ENCODE data around the gene ADGRF1. TPM values are rescaled to one million over a fixed set of nuclear protein-coding genes. Genes with fewer than 3 reads are reported as not detected.
A peak's percentile ranks its signal among the peaks of the same experiment; 100 is the strongest.

The ADGRF1 gene
- total and polyA plus RNA-seq, 2 donors (not counting 1 experiment from before 2014, with no cell fraction given): not detected

GRCh38 chr6:46990031-46990644 is 52.0 kb downstream of the ADGRF1 start:
- no peak overlapping the region for H3K9ac ChIP-seq (ENCODE audit: insufficient read depth, low read length)
- no peaks in the 10 kb centered on the region for H3K79me2 ChIP-seq (ENCODE audit: control insufficient read depth, insufficient read depth, low read length)

GRCh38 chr6:46989398-46989797 is 52.7 kb downstream of the ADGRF1 start:
- H2AFZ ChIP-seq (ENCODE audit: low read length): no peak overlapping the region
- no peak overlapping the region for H3K4me3 ChIP-seq (replicated peaks in 1 of 4; ENCODE audit: control extremely low read depth in 1 of 4, insufficient read depth in 1 of 4, low read depth in 3 of 4, low read length in 4 of 4)
- no peaks in the 10 kb centered on the region for H3K9me3 ChIP-seq (ENCODE audit: control insufficient read depth, insufficient read depth, low read depth, low read length)
- no peaks in the 10 kb centered on the region for H3K36me3 ChIP-seq (ENCODE audit: control insufficient read depth, insufficient read depth, low read length)
- H3K4me2 ChIP-seq (ENCODE audit: extremely low read depth, insufficient read depth, low read length): no peak overlapping the region
- H3K9ac ChIP-seq (ENCODE audit: insufficient read depth, low read length): no peak overlapping the region
- no peak for DNase-seq (ENCODE audit: low read depth in 2 of 2)
- no peak overlapping the region for H3K27ac ChIP-seq (ENCODE audit: insufficient read depth, low read length)
- H4K20me1 ChIP-seq (ENCODE audit: control insufficient read depth, extremely low read depth, insufficient read depth, low read length): no peaks in the 10 kb centered on the region
- no peaks in the 10 kb centered on the region for H3K27me3 ChIP-seq (ENCODE audit: control insufficient read depth, insufficient read depth, low read length)
- H3K4me1 ChIP-seq (ENCODE audit: control insufficient read depth, extremely low read depth, insufficient read depth, low read length): peaks cover 2% of the 10 kb centered on the region
- H3K79me2 ChIP-seq (ENCODE audit: control insufficient read depth, insufficient read depth, low read length): no peaks in the 10 kb centered on the region
- no peak for TF ChIP-seq EZH2 (IDR thresholded peaks at IDR 0.05; ENCODE audit: low read length, missing control alignments)
- no peak for TF ChIP-seq CTCF (conservative IDR thresholded peaks at IDR 0.05 in 1 of 2, IDR thresholded peaks at IDR 0.05 in 1 of 2; ENCODE audit: low read depth in 1 of 2, low read length in 2 of 2)

More at GRCh38 chr6:46990031-46990644, 52.0 kb downstream of the ADGRF1 start:
- DNase-seq (ENCODE audit: low read depth in 2 of 2): no peak
- Histone ChIP-seq H3K4me3 (replicated peaks in 1 of 4; ENCODE audit: control extremely low read depth in 1 of 4, insufficient read depth in 1 of 4, low read depth in 3 of 4, low read length in 4 of 4) (no peak overlapping the region), H3K27me3 (ENCODE audit: control insufficient read depth, insufficient read depth, low read length) (no peaks in the 10 kb centered on the region), H2AFZ (ENCODE audit: low read length) (no peak overlapping the region), H3K9me3 (ENCODE audit: control insufficient read depth, insufficient read depth, low read depth, low read length) (no peaks in the 10 kb centered on the region), H4K20me1 (ENCODE audit: control insufficient read depth, extremely low read depth, insufficient read depth, low read length) (no peaks in the 10 kb centered on the region), H3K4me2 (ENCODE audit: extremely low read depth, insufficient read depth, low read length) (no peak overlapping the region), H3K4me1 (ENCODE audit: control insufficient read depth, extremely low read depth, insufficient read depth, low read length) (peaks cover 2% of the 10 kb centered on the region), H3K27ac (ENCODE audit: insufficient read depth, low read length) (no peak overlapping the region), H3K36me3 (ENCODE audit: control insufficient read depth, insufficient read depth, low read length) (no peaks in the 10 kb centered on the region)
- no peak for TF ChIP-seq CTCF (conservative IDR thresholded peaks at IDR 0.05 in 1 of 2, IDR thresholded peaks at IDR 0.05 in 1 of 2; ENCODE audit: low read depth in 1 of 2, low read length in 2 of 2)
- no peak for TF ChIP-seq EZH2 (IDR thresholded peaks at IDR 0.05; ENCODE audit: low read length, missing control alignments)

- H3K4me1 ChIP-seq (ENCODE audit: control insufficient read depth, extremely low read depth, insufficient read depth, low read length): peaks cover 2% of the 10 kb centered on the region
- DNase-seq (ENCODE audit: low read depth in 2 of 2): peak in 1 of 2 donors; percentile 48
- H3K9me3 ChIP-seq (ENCODE audit: control insufficient read depth, insufficient read depth, low read depth, low read length): no peaks in the 10 kb centered on the region
- H3K9ac ChIP-seq (ENCODE audit: insufficient read depth, low read length): no peak overlapping the region
- H3K4me2 ChIP-seq (ENCODE audit: extremely low read depth, insufficient read depth, low read length): no peak overlapping the region
- no peaks in the 10 kb centered on the region for H3K27me3 ChIP-seq (ENCODE audit: control insufficient read depth, insufficient read depth, low read length)
- H4K20me1 ChIP-seq (ENCODE audit: control insufficient read depth, extremely low read depth, insufficient read depth, low read length): no peaks in the 10 kb centered on the region
- H2AFZ ChIP-seq (ENCODE audit: low read length): no peak overlapping the region
- no peaks in the 10 kb centered on the region for H3K36me3 ChIP-seq (ENCODE audit: control insufficient read depth, insufficient read depth, low read length)
- H3K27ac ChIP-seq (ENCODE audit: insufficient read depth, low read length): no peak overlapping the region
- no peak overlapping the region for H3K4me3 ChIP-seq (replicated peaks in 1 of 4; ENCODE audit: control extremely low read depth in 1 of 4, insufficient read depth in 1 of 4, low read depth in 3 of 4, low read length in 4 of 4)
- TF ChIP-seq EZH2 (IDR thresholded peaks at IDR 0.05; ENCODE audit: low read length, missing control alignments) (no peak), CTCF (conservative IDR thresholded peaks at IDR 0.05 in 1 of 2, IDR thresholded peaks at IDR 0.05 in 1 of 2; ENCODE audit: low read depth in 1 of 2, low read length in 2 of 2) (no peak)
- H3K79me2 ChIP-seq (ENCODE audit: control insufficient read depth, insufficient read depth, low read length): no peaks in the 10 kb centered on the region
Measured at GRCh38 chr6:46985943-46986342, 56.2 kb downstream of the ADGRF1 start.
